Activated T-cell treated with anti-CD3 and anti-CD28 coated beads, Interleukin-2, amount 50 U/mL, for 1 hour (primary cell): ENCODE results near the gene EFCAB8.
A peak's percentile ranks its signal among the peaks of the same experiment; 100 is the strongest.
"Not testable (repeated sequence)": the region's sequence is repeated elsewhere in the genome, so short reads cannot be mapped to it uniquely, and the experiment has no call there.

Experiments used
- DNase-seq: peaks from one replicate; pipeline ENCODE4 v3.0.0-alpha.2; 2020

Gene EFCAB8

DNA sequence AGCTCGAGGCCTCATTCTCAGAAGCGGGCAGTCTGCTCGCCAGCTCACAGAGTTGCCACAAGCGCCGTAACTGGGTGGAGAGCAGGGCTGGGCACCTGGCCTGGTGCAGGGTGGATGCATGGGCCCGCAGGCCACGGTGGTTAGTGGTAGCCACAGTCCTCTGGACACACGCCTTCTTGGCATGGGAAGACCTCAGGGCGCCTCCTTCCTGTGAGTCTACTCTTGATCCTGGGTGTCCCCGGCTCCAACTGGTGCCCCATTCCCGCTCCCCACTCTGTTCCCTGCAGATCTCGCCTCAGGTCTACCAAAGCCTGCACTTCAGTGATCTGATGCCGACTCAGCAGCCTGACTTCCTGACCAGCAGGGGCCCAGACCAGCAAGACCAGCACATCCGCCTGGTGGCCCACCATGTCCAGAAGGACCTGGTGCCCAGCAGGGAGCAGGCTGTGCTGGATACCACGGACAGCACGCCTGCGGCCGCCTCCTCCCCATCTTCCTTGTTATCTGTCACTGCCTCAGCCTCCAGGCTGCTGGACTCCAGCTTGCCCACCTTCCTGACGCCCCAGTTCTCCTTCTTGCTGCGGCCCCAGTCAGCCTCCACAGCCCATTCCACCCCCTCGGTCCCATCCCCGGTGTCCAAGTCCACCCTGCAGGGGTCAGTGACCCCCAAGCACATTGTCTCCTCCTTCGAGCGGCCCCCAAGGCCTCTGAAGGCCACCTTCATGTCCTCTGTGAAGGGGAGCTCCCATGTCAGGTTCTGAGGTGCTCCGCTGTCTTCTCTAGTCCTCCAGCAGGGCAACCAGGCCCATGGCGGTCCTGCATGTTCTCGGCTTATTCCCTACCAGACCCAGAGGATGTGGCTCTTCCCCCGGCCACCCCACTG, 102.4 kb downstream of the EFCAB8 start:
- DNase-seq, result no peak

DNA sequence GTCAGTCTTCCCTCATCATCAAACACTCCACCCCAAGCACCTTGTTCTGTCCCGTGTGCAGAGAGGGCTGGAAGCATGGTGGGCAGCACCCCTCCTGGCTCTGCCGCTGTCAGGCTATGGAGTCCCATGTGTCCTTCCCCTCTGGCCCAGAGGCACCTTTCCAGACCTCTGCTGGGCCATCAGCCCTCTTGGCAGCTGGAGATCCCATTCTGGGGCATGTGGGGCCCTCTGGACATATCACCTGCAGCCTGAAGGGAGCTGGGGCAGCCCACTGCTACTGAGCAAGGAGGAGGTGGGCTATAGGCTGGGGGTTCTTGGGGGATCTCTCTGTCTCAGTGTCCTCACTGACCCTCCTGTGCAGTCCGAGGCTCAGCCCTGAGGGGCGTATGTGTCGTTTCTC, 103.3 kb downstream of the EFCAB8 start:
- DNase-seq, result no peak

DNA sequence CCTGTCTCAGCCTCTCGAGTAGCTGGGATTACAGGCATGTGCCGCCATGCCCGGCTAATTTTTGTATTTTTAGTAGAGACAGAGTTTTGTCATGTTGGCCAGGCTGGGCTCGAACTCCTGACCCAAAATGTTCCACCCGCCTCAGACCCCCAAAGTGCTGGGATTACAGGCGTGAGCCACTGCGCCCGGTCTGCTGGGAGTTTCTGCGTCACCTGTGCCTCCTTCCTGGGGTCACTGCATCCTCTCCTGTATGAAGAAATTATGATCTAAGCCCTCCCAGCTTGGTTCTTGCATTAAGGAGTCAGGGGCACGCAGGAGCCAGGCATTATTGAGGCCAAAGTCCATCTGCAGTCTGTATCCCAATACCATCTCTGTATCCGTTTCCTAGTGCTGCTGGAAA, 103.9 kb downstream of the EFCAB8 start:
- DNase-seq, result not testable (repeated sequence)

DNA sequence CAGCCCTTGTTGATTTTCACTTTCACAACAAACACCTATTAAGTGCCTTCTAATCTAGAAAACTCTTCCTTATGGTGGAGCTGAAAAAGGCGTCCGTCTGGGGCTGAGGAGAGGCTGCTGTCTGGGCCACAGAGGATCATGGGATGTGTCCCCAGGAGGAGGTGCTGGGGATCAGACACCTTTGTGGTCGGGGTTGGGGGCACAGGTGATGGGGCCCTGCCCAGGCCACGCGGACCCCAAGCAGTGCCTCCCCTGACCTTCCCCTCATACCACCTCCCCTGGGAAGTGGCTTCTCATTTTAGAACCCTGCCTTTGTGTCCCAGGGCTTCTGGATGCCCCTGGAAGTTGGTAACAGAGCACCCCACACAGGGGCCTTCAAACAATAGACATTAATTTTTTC, 104.5 kb downstream of the EFCAB8 start:
- no peak for DNase-seq

DNA sequence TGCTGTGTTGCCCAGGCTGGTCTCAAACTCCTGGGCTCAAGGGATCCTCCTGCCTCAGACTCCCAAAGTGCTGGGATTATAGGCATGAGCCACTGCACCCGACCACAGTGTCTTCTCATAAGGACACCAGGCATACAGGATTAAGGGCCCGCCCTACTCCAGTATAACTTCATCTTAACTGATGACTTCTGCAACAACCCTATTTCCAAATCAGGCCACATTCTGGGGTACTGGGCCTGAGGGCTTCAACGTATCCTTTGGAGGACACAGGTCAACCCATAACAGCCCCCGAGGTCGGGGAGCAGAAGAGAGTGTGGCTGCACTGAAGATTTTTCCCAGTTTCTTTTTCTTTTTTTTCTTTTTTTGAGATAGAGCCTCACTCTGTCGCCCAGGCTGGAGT, 105.9 kb downstream of the EFCAB8 start:
- DNase-seq, result no peak

DNA sequence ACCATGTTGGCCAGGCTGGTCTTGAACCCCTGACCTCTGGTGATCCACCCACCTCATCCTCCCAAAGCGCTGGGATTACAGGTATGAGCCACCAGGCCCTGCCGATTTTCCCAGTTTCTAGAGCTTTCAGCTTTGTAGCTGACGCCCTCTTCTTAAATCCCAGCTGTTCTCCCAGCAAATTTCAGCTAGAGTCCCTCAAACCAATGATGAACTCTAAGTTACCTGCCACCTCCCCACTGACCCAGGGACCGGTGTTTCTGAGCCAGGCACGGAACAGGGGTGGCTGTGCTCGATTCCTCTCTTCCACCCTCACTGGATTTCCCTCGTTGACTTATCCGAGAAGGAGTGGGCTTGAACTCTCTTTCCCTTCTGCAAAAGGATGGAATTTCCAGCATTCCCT, 106.4 kb downstream of the EFCAB8 start:
- no peak for DNase-seq

DNA sequence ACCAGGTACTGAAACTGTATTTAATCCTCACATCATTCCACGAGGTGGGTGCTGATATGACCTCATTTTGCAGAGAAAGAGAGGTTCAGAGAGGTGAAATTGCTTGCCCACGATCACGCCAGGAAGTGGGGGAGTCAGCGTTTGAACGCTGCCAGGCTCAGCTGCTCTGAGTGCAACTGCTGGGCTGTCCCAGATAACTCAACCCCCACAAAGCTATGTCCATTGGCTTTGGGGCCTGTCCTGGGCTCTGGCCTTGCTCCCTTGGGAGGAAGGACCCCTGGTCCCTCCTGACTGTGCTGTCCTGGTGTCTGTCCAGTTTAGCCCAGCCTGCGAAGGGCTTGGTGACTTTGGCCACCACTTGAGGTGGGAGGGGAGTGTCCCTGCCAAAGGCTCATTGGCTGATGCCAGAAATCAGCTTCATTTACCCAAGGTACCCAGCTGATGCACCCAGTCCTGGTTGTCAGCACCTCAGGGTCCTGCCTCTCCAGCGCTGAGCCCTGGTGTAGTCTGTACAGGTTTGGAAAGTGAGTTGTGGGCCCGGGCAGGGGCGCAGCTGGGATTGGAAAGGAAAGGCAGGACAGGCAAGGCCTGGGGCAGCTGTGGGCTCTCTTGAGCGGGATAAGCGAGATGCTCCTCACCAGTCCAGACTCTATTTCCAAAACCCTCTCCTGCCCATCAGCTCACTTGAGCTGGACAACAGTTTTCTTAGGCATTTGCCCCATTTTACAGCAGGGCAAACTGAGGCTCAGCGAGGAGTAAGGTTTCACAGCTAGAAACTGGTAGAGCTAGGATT, 107.1 kb downstream of the EFCAB8 start:
- DNase-seq, result peak; percentile 51

DNA sequence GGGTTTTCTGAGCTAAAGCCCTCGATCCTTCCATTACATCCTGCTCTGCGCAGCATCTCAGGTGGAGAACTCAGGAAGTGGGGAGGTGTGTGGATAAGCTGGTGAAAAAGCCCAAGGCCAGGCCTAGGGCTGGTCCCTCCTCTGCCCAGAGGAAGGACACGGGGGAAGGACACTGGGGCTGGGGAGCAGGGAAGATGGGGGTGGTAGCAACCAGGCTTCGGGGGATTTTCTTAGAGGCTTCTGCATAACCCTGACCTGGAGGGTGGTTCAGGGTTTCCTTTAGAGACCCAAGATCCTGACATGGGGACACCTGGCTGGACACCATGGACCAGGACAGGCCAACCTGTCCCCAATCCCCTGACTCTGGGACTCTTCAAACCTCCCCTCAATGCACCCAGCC, 107.7 kb downstream of the EFCAB8 start:
- DNase-seq, result peak; percentile 20

DNA sequence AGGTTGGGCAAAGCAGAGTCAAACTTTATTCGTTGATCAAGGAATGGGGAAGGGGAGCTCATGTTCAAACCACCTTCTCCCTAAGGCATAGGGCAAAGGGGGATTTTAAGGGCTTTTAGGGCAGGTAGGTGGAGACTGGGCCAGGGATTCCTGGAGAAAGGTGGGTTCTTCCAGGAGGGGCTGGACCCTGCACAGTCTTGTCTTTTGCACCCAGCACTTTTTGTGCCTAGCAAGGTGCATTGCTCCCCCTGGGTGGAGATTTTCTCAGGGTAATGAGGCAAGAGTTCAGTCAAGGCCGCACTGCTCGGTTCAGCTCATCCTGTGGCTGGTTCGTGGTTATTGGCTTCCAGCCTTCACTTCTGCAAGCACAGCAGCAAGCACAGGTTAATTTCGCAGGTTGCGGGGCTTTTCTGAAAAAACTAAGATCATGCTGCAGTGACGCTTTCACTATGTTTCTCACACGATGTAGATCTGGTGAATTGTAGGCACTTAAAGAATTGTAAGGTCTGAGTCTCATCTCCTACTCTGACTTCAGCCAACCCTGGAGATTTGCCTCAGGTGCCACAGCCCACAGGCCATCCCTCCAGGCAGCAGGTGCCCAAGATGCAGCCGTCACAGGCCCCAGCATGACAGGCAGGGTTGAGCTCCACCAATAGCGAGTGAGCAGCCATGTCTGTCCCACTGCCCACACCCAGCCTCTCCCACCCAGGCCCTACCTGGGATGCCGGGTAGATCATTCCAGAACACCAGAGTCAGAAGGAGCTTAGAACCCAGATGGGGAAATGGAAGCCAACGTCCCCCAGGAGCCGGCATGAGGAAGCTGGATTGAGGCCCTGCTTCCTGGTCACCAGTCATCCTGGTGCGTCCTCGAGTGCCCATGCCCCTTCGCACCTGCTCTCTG, 108.4 kb downstream of the EFCAB8 start:
- DNase-seq, result peak; percentile 54

DNA sequence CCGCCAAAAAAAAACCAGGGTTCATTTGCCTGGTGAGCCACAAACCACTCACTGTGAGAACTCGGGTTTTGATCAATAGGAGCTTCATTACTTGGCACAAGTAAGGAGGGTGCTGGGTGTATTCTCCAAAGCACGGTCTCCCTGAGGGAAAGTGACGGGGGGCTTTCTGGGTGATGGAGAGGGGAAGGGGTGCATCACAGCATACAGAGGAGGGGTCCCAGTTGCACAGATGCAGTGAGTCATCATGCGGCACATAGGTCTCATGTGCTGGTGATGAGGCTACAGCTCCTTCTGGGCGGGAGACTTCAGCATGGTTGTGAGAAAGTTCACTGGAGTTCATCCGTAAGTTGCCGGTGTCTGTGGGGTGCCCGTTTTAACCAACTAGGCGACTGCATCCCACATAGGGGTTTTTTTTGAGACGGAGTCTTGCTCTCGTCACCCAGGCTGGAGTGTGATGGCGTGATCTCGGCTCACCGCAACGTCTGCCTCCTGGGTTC, 109.3 kb downstream of the EFCAB8 start:
- DNase-seq, result peak; percentile 68

DNA sequence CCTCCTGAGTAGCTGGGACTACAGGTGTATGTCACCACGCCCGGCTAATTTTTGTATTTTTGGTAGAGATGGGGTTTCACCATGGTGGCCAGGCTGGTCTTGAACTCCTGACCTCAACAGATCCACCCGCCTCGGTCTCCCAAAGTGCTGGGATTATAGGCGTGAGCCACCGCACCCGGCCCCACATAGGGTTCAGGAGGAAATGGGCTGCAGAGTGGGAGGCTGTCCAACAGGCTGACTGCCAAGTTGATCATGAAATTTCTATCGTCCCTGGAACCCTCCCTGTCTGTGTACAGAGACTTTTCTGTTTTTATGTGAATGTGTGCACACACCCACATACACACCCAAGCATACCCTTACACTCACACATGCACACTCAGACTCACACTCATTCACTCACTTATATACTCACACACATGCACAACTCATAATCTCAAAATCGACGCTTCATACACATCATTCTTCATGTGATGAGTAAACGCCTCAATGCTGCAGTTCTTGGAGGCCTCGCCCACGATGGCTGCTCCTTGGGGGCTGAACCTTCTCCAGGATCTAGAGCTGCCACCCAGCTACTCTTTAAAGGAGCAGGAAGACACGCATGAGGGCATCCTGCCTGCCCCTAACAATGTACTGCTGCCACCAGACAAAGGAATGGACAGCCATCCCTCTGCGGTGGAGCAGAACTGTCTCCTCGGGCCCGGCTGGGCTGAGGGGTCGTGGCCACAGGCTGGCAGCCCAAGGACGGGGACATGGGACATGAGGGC, 109.9 kb downstream of the EFCAB8 start:
- DNase-seq, result peak; percentile 40

DNA sequence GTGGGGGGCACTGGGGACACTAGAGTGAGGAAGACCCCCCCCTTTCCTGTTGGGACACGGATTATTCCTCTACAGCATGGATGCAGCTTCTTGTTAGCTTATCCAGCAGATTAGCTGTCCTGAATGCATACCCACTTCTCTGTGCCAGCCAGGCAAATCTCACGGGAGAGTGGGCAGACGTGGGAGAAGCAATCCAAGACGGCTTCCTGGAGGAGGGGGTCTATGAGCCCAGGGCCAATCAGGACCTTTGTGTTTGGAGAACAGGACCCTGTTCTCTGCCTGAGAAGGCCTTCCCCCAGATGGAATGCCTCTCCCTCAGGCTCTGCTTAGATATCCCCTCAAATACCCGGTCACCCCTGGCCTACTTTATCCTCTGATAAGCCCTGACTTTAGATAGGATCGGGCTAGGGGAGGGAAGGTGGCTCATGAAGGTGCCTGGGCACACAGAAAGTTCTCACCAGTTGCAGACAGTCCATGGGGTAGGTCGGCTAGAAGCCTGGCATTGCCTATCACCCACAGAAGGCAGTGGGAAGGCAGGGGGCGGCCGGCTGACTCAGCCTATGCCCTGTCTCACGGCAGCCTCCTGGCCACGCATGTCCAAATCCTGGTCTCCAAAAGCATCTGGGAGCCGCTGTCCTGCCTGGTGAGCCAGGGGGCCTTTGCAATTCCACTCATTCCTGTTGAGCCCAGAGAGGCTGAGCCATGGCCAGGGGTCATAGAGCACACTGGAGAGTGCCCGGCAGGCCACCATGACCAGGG, 110.8 kb downstream of the EFCAB8 start:
- peak; percentile 22 for DNase-seq

DNA sequence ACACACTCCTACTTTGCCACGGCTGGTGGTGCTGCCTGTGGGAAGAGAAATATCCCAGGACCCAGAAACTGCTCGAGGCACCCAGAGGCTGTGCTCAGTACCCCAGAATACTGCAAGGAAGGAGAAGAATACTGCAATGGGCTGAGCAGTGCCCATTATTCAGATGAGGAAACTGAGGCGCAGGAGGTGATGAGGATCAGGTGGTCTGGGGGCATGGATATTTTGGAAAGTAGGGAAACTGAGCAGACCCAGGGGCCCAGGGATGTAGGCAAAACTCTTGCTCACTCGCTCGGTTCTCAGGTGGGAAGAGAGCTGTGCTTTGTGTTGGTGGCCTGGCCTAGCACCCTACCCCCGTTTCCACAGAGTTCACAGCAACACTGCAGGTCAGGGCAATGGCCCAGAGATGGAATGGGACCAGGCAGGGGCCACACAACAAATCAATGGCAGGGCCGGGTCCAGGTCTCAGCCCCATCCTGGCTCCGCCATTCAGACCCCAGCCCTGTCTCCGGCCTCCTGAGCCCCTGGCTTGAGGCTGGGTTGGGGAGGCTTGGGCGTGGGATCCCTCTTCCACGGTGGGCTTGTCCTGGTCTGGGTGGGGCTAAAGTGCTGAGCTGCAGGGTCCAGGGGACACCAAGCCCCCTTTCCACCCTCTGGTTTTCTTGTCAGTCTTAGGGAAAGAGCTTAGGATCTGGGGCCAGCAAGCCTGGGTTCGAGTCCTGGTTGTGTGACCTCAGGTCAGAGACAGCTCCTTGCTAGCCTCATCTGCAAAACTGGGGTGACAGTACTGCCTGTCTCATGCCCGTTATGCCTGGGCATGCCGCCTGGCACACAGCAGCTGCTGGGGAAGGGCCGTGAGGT, 111.6 kb downstream of the EFCAB8 start:
- peak; percentile 11 for DNase-seq

DNA sequence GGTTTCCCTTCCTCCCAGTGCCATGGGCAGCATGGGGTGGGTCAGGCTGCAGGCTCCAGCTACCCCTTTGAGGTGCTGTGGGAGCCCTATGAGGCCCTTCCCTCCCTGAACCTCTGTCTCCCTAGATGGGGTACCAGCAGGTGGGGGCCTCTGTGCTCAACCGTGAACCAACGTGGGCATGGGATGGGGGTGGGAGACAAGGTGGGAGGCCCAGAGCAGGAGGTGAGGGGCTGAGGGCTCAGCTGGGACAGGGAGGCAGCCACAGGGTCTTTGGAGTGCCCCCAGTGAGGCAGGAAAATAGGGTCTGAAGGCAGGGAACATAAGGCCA, 112.2 kb downstream of the EFCAB8 start:
- DNase-seq, result peak; percentile 29

DNA sequence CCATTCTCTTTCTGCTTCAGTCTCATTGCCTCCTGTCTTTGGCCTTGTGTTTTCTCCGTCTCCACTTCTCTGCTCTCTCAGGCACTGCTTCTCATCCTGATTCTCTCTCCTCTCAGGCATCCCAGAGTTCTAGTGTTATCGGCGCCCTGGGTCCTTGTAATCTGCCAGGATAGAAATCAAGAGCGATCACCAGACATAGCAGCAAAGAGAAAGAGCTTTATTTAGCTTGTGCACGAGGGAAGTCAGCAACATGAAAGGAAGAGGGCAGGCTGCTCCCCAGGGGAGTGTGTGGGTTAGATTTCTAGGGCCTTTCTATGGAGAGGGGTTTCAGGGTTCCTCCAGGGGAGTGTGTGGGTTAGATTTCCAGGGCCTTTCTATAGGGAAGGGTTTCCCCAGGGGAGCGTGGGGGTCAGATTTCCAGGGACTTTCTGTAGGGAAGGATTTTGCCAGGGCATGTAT, 113.0 kb downstream of the EFCAB8 start:
- DNase-seq, result peak; percentile 49

DNA sequence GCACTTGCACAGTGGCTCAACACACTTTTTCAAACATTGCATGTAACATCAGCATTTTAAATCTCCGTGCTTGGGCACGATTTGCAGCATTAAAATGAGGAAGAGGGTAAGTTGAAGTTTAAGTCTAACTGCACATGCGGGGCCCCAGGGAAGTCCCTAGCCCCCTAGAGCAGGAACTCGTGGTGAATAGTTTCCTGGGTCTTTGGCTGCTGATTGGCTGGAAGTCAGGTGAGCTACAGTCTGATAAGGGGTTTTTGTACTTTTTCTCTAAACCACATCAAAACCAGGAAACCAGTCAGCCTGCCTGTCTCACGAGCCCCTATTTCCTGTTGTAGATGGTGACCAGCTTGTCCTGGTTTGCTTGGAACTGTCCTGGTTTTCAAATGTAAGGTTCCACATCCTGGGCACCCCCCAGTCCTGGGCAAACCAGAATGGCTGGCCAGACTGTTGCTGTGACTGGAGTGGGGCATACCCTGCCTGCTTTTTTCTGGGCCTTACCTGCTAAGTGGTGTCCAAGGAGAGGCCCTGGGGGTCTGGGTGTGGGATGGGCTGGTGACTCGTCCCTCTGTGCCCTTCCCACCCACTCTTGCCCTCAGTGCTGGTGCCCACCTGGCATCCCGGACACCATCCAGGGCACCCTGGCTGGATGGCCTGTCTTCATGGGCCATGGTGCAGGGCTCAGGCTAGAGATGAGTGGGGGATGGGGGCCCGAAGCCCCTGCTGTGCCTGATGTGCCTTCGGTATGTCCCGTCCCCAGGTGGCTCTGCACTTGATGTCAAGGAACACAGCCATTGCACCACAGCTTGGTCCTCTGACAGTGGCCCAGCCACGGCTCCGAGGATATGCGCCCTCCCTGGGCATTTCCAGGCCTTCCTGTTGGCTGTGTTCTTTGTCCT, 113.7 kb downstream of the EFCAB8 start:
- DNase-seq, result peak; percentile 71

DNA sequence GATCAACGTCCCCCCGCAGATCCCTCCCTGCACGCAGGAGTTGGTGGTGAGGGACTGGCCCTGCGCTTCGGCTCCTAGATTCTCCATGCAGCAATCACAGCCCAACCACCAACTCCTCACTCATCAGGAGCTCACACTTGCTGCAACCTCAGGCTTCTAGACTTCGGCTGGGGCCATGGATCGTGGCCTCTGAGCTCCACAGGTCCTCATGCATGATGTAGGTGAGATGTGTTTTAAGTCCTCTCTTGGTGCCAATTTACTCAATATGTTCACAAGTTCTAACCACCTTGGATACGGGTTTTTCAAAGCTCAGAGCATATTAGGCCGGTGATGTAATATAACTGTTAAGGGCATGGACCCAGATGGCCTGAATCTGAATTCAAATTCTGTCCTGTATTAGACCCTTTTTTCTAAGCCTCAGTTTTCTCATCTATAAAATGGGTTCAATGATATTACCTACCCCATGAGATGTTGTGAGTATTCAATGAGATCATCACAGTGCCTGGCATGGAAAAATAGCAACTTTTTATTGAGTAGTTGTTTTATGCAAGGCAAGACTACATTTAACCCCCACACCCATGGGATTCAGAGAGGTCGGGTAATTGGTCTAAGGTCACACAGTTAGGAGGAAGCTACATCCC, 114.5 kb downstream of the EFCAB8 start:
- DNase-seq, result no peak

DNA sequence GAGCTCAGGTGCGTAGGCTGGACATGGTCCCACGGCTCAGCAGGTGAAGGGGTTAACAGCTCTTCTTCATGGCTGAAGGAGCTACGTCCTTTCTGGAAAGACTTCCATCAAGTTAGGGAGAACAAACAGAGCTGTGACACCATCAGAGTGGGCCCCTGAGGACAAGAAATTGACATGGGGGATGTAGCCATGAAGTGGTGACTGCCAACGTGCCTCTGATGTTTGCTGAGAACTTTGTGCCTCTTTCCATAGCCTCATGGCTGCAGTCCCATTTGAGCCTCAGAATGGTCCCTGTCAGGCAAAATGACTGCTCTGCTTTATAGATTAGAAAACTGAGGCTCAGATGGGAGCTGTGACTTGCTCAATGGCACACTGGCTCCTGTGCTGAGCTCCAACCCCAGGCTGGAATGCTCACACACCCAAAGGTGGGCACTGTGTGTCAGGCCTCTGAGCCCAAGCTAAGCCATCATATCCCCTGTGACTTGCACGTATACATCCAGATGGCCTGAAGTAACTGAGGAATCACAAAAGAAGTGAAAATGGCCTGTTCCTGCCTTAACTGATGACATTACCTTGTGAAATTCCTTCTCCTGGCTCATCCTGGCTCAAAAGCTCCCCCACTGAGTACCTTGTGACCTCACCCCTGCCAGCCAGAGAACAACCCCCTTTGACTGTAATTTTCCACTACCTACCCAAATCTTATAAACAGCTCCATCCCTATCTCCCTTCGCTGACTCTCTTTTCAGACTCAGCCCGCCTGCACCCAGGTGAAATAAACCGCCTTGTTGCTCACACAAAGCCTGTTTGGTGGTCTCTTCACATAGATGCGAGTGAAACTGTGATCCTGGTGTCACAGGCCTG, 115.7 kb downstream of the EFCAB8 start:
- DNase-seq, result not testable (repeated sequence)
